Activated naive CD4-positive, alpha-beta T cell treated with anti-CD3 and anti-CD28 coated beads, Interleukin-2, amount 50 U/mL, for 72 hours (primary cell): ENCODE data around the gene UBE2D2. TPM values are rescaled to one million over a fixed set of nuclear protein-coding genes. Genes with fewer than 3 reads are reported as not detected.
"Not testable (repeated sequence)": the region's sequence is repeated elsewhere in the genome, so short reads cannot be mapped to it uniquely, and the experiment has no call there.

Experiments used
- ATAC-seq, 2 donors: fragments of 150-1000 bp; cut with Tn5 transposase; 2 replicates each; pipeline ENCODE4 v1.10.0; 2021; ENCODE audit warnings: mild to moderate bottlenecking in 2 of 2, moderate library complexity in 2 of 2
- DNase-seq, 2 donors: peaks; one replicate each; pipeline ENCODE4 v3.0.0; 2021 to 2022; ENCODE audit warnings: low spot score in 2 of 2
- H3K27ac Mint-ChIP-seq, 2 donors: one replicate each; pipeline ENCODE4 v1.8.0; 2022; ENCODE audit warnings: mild to moderate bottlenecking in 2 of 2, mixed read lengths in 2 of 2
- H3K36me3 Mint-ChIP-seq, 2 donors: one replicate each; pipeline ENCODE4 v1.8.0; 2022; ENCODE audit warnings: mixed read lengths in 2 of 2
- H3K9me3 Mint-ChIP-seq, 2 donors: one replicate each; pipeline ENCODE4 v1.8.0; 2022; ENCODE audit warnings: mixed read lengths in 2 of 2
- total RNA-seq, 2 donors: library from RNA; stranded (reverse); gene quantifications; one replicate each; pipeline ENCODE4 v1.2.3, GENCODE V29; 2022

UBE2D2 gene
- total RNA-seq = 100 to 1,000 TPM; 232 to 249 TPM

DNA sequence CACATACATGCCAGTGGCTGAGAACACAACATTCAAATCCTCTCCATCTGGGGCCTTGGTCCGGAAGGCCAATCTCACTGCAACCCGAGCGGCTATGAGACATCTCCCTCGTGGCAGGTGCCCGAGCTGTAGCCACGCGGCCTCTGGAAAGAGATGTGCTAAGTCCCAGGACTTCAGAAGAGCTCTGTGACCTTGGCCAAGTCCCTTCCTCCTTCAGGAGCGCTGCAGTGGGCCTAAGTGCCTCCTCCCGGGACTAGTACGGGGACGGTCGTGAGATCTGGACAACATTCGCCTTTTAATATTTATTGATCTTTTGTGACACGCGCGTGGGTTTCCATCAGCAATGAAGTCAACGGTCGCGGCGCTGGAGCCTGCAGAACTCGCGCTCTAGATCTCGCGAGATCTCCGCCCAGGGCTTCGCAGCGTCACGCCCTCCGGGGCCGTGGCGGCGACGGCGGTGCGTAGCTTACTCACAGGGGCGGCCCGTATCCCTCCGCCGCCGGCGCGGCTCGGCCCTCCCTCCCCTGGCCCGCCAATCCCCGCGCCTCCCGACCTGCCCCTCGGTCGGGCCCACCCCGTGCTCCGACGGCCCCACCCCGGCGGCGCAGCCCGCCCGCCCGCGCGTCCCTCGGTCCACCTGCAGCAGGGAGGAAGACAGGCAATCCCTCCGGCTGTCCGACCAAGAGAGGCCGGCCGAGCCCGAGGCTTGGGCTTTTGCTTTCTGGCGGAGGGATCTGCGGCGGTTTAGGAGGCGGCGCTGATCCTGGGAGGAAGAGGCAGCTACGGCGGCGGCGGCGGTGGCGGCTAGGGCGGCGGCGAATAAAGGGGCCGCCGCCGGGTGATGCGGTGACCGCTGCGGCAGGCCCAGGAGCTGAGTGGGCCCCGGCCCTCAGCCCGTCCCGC, at the start of gene UBE2D2:
Gene UBE2D2 (plus strand): TSS at position 588 of the 903 bp plus-strand sequence. CDS start 453 bp downstream, outside the sequence.
- Mint-ChIP-seq H3K9me3 (no peaks in the 10 kb centered on the region), H3K36me3 (peaks cover 17 to 30% of the 10 kb centered on the region in 2 donors), H3K27ac (peak within 1 kb of the TSS; percentile 91 to 97)
- DNase-seq = peak; percentile 98
- ATAC-seq = peak; percentile 91 to 94

DNA sequence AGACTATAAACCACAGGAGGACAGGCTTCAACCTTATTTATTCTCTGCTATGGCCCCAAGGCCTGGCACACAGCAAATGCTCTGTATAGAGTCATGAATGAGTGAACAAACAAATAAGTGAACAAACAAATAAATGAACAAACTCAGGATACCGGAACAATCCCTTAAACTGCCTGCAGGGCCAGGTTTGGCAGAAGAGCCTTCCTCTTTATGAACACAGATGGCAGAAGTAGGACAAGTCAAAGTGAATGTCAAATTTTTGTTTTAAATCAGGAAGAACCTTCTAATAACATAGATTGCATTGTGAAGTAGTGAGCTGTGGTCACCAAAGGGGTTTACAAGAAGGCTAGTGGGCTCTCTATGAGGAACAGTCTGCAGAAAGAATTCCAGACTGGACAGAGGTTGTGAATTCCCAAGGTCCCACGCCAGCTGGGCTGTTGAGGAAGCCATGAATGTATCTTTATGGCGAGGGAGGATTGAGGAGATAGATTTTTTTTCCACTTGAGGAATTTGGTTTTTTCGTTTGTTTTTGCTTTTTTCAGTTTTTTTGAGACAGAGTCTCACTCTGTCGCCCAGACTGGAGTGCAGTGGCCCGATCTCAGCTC, 48.3 kb upstream of the UBE2D2 start:
- ATAC-seq = no peak
- Mint-ChIP-seq H3K36me3 (peaks cover 6 to 20% of the 10 kb centered on the region in 2 donors), H3K27ac (peak overlapping the region in 1 of 2 donors; percentile 77), H3K9me3 (peaks cover 4 to 11% of the 10 kb centered on the region in 2 donors)
- no peak for DNase-seq

DNA sequence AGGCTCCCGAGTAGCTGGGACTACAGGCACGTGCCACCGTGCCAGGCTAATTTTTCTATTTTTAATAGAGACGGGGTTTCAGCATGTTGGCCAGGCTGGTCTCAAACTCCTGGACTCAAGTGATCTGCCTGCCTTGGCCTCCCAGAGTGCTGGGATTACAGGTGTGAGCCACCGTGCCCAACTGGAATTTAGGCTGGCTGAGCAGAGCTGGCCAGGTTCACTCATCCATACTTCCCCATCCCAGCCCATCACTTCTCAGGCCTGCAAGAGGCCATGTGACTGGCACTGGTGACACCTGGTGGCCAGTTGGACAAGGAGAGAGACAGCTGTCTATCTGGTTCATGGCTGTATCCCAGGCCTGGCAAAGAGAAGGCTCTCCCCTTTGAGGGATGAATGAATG, 47.7 kb upstream of the UBE2D2 start:
- DNase-seq (peak; percentile 74 to 75), ATAC-seq (peak; percentile 56 to 67)
- peaks cover 4 to 11% of the 10 kb centered on the region in 2 donors for H3K9me3 Mint-ChIP-seq
- not testable (repeated sequence) for H3K27ac Mint-ChIP-seq
- H3K36me3 Mint-ChIP-seq = peaks cover 6 to 20% of the 10 kb centered on the region in 2 donors

DNA sequence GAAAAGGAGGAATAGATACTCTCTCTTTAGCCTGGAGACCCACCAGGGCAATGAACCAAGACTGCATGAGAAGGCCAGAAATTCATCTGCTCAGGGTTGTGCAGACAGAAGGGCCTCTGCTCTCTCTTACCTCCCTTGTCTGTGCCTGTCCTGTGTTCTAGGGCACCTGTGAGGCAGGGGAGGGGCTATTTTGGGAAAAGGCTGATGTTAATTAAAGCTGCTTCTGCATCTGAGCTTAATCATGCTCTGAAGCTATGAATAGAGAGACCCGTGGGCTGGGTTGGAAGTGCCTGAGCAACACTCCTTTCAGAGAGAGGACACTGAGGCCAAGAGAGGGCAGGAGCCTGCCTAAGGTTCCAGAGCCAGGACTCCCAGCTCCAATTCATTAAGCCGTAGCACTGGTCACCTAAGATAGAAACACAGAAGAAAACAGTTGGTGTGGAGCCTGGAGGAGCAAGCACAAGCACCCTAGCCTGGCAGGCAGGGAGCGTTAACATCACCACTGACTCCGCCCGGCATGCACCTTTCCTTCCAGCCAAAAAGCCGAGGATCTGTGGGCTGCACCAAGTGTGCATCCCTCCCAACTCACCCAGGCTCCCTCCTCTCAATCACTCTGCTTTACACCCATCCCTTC, 47.2 kb upstream of the UBE2D2 start:
- Mint-ChIP-seq H3K36me3 (peaks cover 6 to 20% of the 10 kb centered on the region in 2 donors), H3K9me3 (peaks cover 4 to 11% of the 10 kb centered on the region in 2 donors), H3K27ac (no peak overlapping the region)
- ATAC-seq (peak in 1 of 2 donors; percentile 14), DNase-seq (no peak)

DNA sequence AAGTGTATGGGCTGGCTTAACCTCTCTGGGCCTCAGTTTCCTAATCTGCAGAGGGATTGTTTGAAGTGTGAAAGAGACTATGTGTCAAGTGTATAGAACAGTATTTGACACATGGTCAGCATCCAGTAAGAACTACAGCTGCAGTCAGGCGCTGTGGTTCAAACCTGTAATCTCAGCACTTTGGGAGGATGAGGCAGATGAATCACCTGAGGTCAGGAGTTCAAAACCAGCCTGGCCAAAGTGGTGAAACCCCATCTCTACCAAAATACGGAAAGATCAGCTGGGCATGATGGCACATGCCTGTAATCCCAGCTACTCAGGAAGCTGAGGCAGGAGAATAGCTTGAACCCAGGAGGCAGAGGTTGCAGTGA, 46.7 kb upstream of the UBE2D2 start:
- H3K9me3 Mint-ChIP-seq = peaks cover 4 to 11% of the 10 kb centered on the region in 2 donors
- peaks cover 6 to 20% of the 10 kb centered on the region in 2 donors for H3K36me3 Mint-ChIP-seq
- peak; percentile 10 to 72 for DNase-seq
- ATAC-seq = peak; percentile 12 to 49
- no peak overlapping the region for H3K27ac Mint-ChIP-seq

DNA sequence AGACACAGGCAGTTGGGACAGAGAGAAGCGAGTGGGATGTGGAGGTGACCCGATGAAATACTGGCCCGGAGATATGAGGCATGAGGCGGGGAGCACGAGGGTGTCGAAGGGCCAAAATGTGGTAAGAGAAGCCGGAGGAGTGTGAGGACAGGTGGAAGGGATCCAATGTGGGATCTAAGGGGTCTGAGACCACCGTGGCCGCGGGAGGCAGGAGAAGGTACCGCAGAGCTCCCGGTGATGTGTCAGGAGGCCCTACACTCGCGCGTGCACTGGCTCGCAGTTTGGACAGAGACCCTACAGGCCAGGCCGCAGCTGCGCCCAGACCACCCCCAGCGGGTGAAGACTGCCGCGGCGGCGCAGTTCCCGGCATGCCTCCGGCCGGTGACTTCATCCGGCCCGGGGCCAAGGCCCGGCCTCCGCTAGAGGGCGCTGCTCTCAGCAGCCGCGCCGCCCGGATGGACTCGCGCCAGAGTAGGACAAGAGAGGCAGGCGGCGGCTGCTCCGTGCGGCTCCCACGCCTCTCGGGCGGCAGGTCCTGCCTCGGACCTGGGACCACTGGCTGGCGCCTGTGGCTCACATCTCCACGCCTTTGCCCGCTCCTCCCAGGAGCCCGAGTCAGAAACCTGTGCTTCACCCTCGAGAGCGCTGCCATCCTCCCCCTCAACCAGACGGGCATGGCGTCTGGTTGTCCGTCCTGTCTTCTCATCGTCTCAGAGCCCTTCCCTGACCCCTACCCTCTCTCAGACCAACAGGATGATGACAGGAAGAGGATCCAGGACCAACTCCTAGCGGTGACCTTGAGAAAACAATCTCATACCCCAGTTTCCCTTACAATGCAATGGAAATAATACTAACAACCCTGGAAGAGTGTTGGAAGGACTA, 43.2 kb upstream of the UBE2D2 start:
- no peaks in the 10 kb centered on the region for H3K9me3 Mint-ChIP-seq
- H3K27ac Mint-ChIP-seq = peak overlapping the region; percentile 90 to 94
- peak; percentile 88 to 92 for ATAC-seq
- DNase-seq = peak; percentile 94 to 97
- H3K36me3 Mint-ChIP-seq = no peaks in the 10 kb centered on the region

DNA sequence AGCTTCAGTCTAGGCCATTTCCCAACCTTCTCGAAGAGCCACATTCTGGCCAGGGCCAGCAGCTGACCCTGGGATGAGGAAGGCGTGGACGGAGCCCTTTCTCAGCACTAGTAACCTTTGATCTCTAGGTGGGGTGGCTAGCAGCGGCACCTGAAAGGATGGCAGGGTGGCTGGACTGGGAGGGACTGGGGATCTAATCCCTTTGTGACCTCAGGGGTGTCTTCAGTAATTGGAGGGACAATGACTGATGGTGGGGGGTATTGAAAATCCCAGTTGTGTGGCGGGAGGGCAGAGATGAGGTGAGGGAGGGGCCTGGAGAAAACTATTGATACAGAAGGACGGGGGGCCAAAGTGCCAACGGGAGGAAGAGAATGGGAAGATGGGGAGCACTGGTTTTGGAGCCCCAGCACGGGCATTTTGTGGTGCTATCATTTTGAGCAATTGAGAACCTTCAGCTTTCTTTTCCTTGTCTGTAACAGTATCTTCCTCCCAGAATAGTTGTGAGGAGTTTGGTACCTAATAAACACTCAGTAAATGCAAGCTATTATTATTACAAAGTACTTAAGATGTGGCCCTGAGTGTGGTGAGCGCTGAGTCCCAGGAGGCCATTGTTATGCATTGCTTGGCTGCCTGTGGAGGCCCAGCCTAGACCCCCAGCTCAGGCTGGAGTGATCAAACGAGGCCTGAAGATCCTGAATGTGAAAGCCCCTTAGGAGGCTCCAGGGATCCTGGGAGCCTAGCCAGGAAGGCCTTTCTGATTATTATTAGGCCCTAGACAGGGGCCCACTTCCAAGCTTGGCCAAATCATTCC, 37.3 kb upstream of the UBE2D2 start:
- no peaks in the 10 kb centered on the region for H3K9me3 Mint-ChIP-seq

DNA sequence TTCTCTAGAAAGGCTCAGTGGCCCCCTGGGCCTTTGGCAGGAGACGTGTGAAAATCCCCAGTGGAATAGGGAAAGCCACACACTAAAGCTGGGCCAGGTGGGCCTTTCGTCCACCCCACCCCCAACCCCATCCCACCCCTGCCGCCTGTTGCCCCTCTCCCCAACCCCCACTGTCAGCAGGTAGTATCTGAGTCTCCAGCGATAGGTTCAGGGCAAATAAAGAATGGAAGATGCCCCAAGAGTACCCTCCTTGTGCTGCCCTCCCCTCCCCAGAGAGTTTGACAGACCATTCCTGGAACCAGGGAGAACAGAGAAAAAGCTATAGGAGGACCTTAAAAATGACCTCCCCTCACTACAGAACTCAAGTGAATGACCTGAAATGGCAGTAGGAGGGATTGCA, 36.7 kb upstream of the UBE2D2 start:
- ATAC-seq (no peak), DNase-seq (no peak)
- no peaks in the 10 kb centered on the region for H3K36me3 Mint-ChIP-seq
- no peaks in the 10 kb centered on the region for H3K9me3 Mint-ChIP-seq
- no peak overlapping the region for H3K27ac Mint-ChIP-seq

More for the DNA sequence above, 37.3 kb upstream of the UBE2D2 start:
- Mint-ChIP-seq H3K36me3 (no peaks in the 10 kb centered on the region), H3K27ac (no peak overlapping the region)
- ATAC-seq = no peak
- no peak for DNase-seq

DNA sequence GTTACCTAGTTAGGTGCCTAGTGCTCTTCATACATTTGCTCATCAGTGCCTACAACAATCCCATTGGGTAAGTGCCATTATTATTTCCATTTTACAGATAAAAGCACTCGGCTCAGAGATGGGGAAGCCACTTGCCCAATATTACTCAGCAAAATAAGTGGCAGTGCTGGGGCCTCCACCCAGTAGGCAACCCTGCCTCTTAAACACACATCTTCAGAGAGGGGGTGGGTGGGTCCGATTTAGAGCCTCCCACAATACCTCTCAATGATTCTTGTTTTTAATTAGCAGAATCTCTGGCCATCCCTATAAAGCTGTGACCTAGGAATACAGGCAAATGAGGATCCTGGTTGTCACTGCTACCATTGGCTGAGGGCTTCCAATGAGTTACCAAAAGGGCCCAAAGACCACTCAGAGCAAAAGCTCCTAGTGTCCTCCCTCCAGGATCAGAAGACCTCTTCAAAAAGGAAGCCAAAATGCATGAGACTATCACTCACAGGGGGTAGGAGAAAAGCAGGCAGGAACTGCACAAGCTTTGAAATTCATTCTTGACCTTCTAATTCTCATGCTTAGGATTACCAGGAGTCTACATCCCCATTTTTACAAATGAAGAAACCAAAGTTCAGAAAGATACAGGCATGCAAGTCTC, 36.1 kb upstream of the UBE2D2 start:
- no peaks in the 10 kb centered on the region for H3K36me3 Mint-ChIP-seq
- DNase-seq (no peak), ATAC-seq (no peak)
- no peaks in the 10 kb centered on the region for H3K9me3 Mint-ChIP-seq
- no peak overlapping the region for H3K27ac Mint-ChIP-seq

DNA sequence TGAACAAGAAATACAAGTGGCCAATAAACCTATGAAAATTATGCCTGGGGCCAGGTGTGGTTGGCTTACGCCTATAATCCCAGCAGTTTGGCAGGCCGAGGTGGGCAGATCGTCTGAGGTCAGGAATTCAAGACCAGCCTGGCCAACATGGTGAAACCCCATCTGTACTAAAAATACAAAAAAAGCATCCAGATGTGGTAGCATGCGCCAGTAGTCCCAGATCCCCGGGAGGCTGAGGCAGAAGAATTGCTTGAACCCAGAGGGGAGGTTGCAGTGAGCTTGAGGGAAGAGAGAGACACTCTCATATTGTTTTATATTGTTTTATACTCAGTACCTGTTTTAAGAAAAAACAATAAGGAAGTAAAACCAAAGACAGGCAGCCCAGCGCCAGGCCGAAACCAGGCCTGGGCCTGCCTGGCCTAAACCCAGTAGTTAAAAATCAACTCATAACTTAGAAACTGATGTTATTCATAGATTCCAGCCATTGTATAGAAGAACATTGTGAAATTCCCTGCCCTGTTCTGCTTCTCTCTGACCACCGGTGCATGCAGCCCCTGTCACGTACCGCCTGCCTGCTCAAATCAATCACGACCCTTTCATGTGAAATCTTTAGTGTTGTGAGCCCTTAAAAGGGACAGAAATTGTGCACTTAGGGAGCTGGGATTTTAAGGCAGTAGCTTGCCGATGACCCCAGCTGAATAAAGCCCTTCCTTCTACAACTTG, 35.4 kb upstream of the UBE2D2 start:
- not testable (repeated sequence) for ATAC-seq, DNase-seq, H3K36me3 Mint-ChIP-seq, H3K9me3 Mint-ChIP-seq, H3K27ac Mint-ChIP-seq

DNA sequence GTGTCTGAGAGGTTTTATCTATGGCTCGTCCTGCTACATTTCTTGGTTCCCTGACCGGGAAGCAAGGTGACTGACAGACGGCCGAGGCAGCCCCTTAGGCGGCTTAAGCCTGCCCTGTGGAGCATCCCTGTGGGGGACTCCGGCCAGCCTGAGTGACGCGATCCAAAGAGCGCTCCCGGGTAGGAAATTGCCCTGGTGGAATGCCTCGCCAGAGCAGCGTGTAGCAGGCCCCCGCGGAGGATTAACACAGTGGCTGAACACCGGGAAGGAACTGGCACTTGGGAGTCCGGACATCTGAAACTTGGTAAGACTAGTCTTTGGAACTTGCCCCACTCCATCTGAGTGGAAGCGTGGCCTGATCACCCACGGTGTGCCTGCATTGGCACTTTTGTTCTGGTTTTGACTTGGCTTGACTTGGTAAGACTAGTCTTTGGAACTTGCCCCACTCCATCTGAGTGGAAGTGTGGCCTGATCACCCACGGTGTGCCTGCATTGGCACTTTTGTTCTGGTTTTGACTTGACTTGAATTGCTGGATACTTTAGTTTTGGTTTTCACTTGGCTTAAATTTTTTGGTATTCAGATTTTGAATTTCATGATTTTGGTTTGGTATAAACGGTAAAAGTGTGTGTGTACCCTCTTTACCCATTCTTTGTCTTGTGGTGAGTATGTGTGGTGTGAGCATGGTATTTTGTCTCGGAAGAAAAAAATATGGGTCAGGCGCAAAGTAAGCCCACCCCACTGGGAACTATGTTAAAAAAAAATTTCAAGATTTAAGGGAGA, 34.6 kb upstream of the UBE2D2 start:
- H3K9me3 Mint-ChIP-seq, H3K27ac Mint-ChIP-seq, DNase-seq, ATAC-seq, H3K36me3 Mint-ChIP-seq: not testable (repeated sequence)

DNA sequence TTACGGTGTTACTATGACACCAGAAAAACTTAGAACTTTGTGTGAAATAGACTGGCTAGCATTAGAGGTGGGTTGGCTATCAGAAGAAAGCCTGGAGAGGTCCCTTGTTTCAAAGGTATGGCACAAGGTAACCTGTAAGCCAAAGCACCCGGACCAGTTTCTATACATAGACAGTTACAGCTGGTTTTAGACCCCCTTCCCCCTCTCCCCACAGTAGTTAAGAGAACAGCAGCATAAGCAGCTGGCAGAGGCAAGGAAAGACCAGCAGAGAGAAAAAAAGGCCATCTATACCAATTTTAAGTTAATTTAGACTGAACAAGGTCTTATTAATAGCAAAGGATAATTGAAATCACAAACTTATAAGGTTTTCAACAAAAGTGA, 34.1 kb upstream of the UBE2D2 start:
- not testable (repeated sequence) for H3K36me3 Mint-ChIP-seq, DNase-seq, ATAC-seq, H3K9me3 Mint-ChIP-seq, H3K27ac Mint-ChIP-seq

DNA sequence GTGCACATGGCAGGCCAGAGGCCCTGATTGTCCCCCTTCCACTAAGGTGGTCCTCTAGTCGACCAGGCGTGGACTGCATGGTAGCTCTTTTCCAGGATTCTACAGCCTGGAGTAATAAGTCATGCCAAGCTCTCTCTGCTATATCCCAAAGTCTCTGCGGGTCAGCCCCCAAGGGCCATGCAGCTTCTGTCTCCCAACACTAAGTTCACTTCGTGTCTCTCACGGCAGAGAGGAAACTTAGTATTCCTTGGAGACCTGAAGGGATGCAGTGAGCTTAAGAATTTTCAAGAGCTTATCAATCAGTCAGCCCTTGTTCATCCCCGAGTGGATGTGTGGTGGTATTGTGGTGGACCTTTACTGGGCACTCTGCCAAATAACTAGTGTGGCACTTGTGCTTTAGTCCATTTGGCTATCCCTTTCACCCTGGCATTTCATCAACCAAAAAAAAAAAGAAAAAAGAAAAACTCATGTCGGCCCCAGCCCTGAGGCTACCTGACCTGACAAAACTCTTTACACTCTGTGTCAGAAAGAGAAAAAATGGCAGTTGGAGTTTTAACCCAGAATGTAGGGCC, 33.2 kb upstream of the UBE2D2 start:
- H3K27ac Mint-ChIP-seq, H3K9me3 Mint-ChIP-seq, ATAC-seq, H3K36me3 Mint-ChIP-seq, DNase-seq: not testable (repeated sequence)

DNA sequence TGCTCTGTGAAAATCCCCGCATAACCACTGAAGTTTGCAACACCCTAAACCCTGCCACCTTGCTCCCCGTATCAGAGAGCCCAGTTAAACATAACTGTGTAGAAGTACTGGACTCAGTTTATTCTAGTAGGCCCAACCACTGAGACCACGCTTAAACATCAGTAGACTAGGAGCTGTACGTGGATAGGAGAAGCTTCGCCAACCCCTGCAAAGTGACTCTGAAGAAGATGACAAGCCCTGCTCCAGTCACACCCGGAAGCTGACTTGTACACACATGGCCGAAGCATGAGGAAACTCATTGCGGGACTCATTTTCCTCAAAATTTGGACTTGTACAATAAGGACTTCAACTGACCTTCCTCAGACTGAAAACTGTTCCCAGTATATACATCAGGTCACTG, 32.4 kb upstream of the UBE2D2 start:
- not testable (repeated sequence) for H3K36me3 Mint-ChIP-seq, H3K27ac Mint-ChIP-seq, H3K9me3 Mint-ChIP-seq, DNase-seq, ATAC-seq
